Ovary (tissue), 9 donors: ENCODE measurements around the gene ADGRF5. TPM values are rescaled to one million over a fixed set of nuclear protein-coding genes. Genes with fewer than 3 reads are reported as not detected.

Source experiments
- DNase-seq, 5 donors: peaks; one replicate each; pipeline ENCODE4 v3.0.0-alpha.2; 2019 to 2020
- H3K27ac ChIP-seq, 2 donors: fragments of 200-600 bp; one replicate each; pipeline versions ENCODE4 v1.5.1 to v1.8.0; 2019 to 2022
- H3K27me3 ChIP-seq: fragments of 200-600 bp; one replicate; pipeline ENCODE4 v1.8.0; 2022
- H3K36me3 ChIP-seq: fragments of 200-600 bp; sonication (generic); one replicate; pipeline ENCODE4 v1.5.1; 2019
- H3K4me1 ChIP-seq: one replicate; pipeline ENCODE4 v1.8.1; 2013; ENCODE audit warnings: mild to moderate bottlenecking, moderate library complexity; ENCODE audit not compliant: insufficient read depth
- H3K4me3 ChIP-seq: fragments of 200-600 bp; sonication (generic); one replicate; pipeline ENCODE4 v1.5.1; 2017
- H3K9me3 ChIP-seq, 2 donors: fragments of 200-600 bp in 1 of 2; sonication (generic) in 1 of 2; one replicate each; pipeline versions ENCODE4 v1.5.1 to v1.8.1; 2013 to 2019; ENCODE audit warnings: mild to moderate bottlenecking in 1 of 2, moderate library complexity in 1 of 2
- CTCF ChIP-seq, 3 donors: fragments of 450-650 bp in 2 of 3; fragments of 200-600 bp in 1 of 3; IDR thresholded peaks; one replicate each; pipeline versions ENCODE4 v1.5.1 to v1.8.0; 2016 to 2022; ENCODE audit warnings: antibody characterized with exemption in 3 of 3, mild to moderate bottlenecking in 1 of 3
- EP300 ChIP-seq: sonication (generic); formaldehyde crosslinking; IDR thresholded peaks from one replicate; pipeline ENCODE4 v1.6.1; 2017; ENCODE audit warnings: antibody characterized with exemption
- POLR2A ChIP-seq: fragments of 450-650 bp; IDR thresholded peaks from one replicate; pipeline ENCODE4 v1.6.1; 2017; ENCODE audit warnings: antibody characterized with exemption, mild to moderate bottlenecking, moderate library complexity
- WGBS, 3 donors: extraction: QIAGEN DNeasy Blood & Tissue Kit in 1 of 3; methylation state at CpG; one replicate each; pipeline versions ENCODE4 v1.1.5 to v1.1.7; 2013 to 2017; 5-methylcytosine and 5-hydroxymethylcytosine counted together
- intact Hi-C, 4 donors: fragments of 100-400 bp; cut with DNase I; formaldehyde crosslinking; loops; one replicate each; pipeline versions ENCODE4 v1.11.0 to v1.15.1; 2022 to 2023
- polyA plus RNA-seq, 2 donors: library from polyadenylated mRNA; stranded (reverse); fragments of 200-250 nt in 1 of 2; fragments of 350-450 nt in 1 of 2; fragmentation: Illumina TruSeq in 1 of 2; extraction: RNeasy Lipid Tissue Mini Kit (QIAGEN cat#74804) in 1 of 2; gene quantifications; one replicate each; pipeline ENCODE4 v1.2.3, GENCODE V29; 2013 to 2014
- total RNA-seq, 7 donors: library from RNA; depleted of rRNA in 2 of 7; stranded (reverse); fragments of >200 nt in 2 of 7; fragmentation: NEBNext Ultra II Directional in 3 of 7; extraction: Animal tissue kit (Norgen Biotek cat#: 25700) in 3 of 7; gene quantifications; one replicate each; pipeline versions ENCODE4 v1.1.0 to v1.2.4, GENCODE V29; 2016 to 2023
- donor health status: DM: no; HTN: no; CAD: no; lungs with moderate emphysema.
- donor health status: DM: no; HTN: no; CAD: no.
- donor health status: Bipolar disorder and iron deficiency.
- donor health status: DM: yes; HTN: yes; CAD: no.
- donor health status: DM: no; HTN: no; CAD: no.
- donor health status: DM: yes; HTN: yes; CAD: no.

The ADGRF5 gene
- total and polyA plus RNA-seq, 9 donors = 4.7 to 41.2 (median 10.6) TPM

DNA sequence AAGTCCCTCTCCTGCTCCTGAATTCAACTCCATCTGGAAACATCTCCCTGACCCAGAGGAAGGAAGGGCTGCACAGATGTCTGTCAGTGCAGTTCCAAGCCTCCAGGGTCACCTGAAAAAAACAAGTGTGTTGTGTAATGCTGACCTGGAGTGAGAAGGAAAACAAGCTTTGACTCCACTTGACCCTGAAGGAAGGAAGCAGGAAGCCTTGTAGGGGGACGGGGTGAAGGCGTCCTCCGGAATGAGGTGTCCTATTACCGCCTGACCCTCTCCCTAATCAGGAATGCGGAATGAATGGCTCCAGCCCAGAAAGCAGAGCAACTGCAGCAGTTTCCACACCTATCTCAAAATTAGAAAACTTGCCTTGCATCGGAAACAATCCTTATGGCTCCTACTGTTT, 13.9 kb upstream of the ADGRF5 start:
- 47 to 65% (median 50%) methylated on average over 6 of the region's 6 CpGs for WGBS, 3 donors

DNA sequence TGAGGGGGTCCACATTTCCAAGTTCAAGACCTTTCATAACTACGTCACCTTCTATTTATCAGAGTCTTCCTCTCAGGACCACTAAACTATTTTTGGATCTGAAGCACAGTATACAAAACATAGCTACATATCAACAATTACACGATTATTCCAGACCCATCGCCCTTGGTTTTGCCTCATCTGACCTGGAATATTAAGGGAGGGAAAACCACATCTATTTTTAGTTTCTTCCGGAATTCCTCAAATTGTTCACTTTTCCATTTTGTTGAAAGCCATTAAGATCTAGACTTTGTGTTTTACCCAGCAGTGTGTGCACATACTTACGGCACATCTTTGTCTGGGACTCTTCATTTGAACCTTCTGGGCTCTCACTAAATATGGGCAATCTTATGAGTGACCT, 12.0 kb upstream of the ADGRF5 start:
- no peak overlapping the region for H3K27ac ChIP-seq
- whole genome bisulfite sequencing, 3 donors = 63 to 70% (median 66%) methylated on average over 5 of the region's 5 CpGs
- intact Hi-C loops = no loop called here
- DNase-seq = no peak
- H3K9me3 ChIP-seq = no peaks in the 10 kb centered on the region
- no peaks in the 10 kb centered on the region for H3K36me3 ChIP-seq
- no peaks in the 10 kb centered on the region for H3K4me1 ChIP-seq
- no peak for TF ChIP-seq EP300
- TF ChIP-seq CTCF (IDR thresholded peaks at IDR 0.05) = no peak
- TF ChIP-seq POLR2A = no peak
- H3K27me3 ChIP-seq = no peaks in the 10 kb centered on the region
- no peak overlapping the region for H3K4me3 ChIP-seq

More for the DNA sequence above, 13.9 kb upstream of the ADGRF5 start:
- no peaks in the 10 kb centered on the region for H3K36me3 ChIP-seq
- TF ChIP-seq CTCF (IDR thresholded peaks at IDR 0.05) = no peak
- no peak for TF ChIP-seq POLR2A
- no peak for TF ChIP-seq EP300
- H3K4me1 ChIP-seq = no peaks in the 10 kb centered on the region
- no peak for DNase-seq
- no peak overlapping the region for H3K27ac ChIP-seq
- no peaks in the 10 kb centered on the region for H3K9me3 ChIP-seq
- H3K27me3 ChIP-seq = no peaks in the 10 kb centered on the region
- H3K4me3 ChIP-seq = no peak overlapping the region
- intact Hi-C loops = no loop called here

GRCh38 chr6:46932526-46933319, 11.0 kb upstream of the ADGRF5 start:
- Histone ChIP-seq H3K4me3 (no peak overlapping the region), H3K27ac (no peak overlapping the region), H3K4me1 (no peaks in the 10 kb centered on the region), H3K9me3 (no peaks in the 10 kb centered on the region), H3K27me3 (no peaks in the 10 kb centered on the region), H3K36me3 (no peaks in the 10 kb centered on the region)
- 61 to 70% (median 63%) methylated on average over 10 of the region's 10 CpGs for WGBS, 3 donors
- TF ChIP-seq CTCF (IDR thresholded peaks at IDR 0.05) (no peak), POLR2A (no peak), EP300 (no peak)
- DNase-seq = no peak
- intact Hi-C loops = no loop called here

DNA sequence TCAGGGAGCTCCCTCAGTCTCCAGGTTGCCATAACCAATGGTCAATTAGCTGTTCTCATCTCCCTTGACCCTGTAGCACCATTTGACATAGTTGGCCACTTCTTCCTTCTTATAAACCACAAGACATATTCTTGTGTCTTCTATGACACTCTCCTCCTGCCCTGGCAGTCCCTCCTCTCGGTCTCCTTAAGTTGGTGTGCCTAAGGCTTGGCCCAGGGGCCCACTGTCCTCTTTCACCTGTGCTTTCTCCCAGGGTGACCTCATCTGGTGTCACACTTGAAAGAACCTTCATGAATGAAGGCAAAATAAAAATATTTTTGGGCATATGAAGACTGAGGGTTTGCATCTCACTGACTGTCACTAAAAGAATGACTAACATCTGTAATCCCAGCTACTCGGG, 9.7 kb upstream of the ADGRF5 start:
- DNase-seq = no peak
- 84 to 86% (median 86%) methylated on average over 2 of the region's 2 CpGs for WGBS, 3 donors
- H3K4me3 ChIP-seq = no peak overlapping the region
- no peak for TF ChIP-seq EP300
- TF ChIP-seq CTCF (IDR thresholded peaks at IDR 0.05) = no peak
- TF ChIP-seq POLR2A = no peak
- H3K27ac ChIP-seq = no peak overlapping the region
- no peaks in the 10 kb centered on the region for H3K27me3 ChIP-seq
- intact Hi-C loops = no loop called here
- no peaks in the 10 kb centered on the region for H3K9me3 ChIP-seq
- no peaks in the 10 kb centered on the region for H3K36me3 ChIP-seq
- no peaks in the 10 kb centered on the region for H3K4me1 ChIP-seq
